Testis (tissue), 3 donors: ENCODE results near the gene DLGAP5. TPM values are rescaled to one million over a fixed set of nuclear protein-coding genes. Genes with fewer than 3 reads are reported as not detected.

Experiments
- DNase-seq: peaks from one replicate; pipeline ENCODE4 v3.0.0-alpha.2; 2019
- H3K27ac ChIP-seq, 2 donors: fragments of 200-600 bp; sonication (generic); one replicate each; pipeline ENCODE4 v1.5.1; 2019
- H3K27me3 ChIP-seq: fragments of 200-600 bp; sonication (generic); one replicate; pipeline ENCODE4 v1.5.1; 2019
- H3K36me3 ChIP-seq: fragments of 200-600 bp; sonication (generic); one replicate; pipeline ENCODE4 v1.5.1; 2017; ENCODE audit warnings: low read depth; ENCODE audit errors: missing control alignments
- H3K4me1 ChIP-seq: fragments of 200-600 bp; sonication (generic); one replicate; pipeline ENCODE4 v1.5.1; 2019
- H3K4me3 ChIP-seq, 2 donors: fragments of 200-600 bp; sonication (generic); one replicate each; pipeline ENCODE4 v1.5.1; 2017 to 2019
- H3K9me3 ChIP-seq: fragments of 200-600 bp; sonication (generic); one replicate; pipeline ENCODE4 v1.5.1; 2017
- POLR2A ChIP-seq: fragments of 450-650 bp; IDR thresholded peaks from one replicate; pipeline ENCODE4 v1.6.1; 2017; ENCODE audit warnings: antibody characterized with exemption, mild to moderate bottlenecking, moderate library complexity
- WGBS, 2 donors: methylation state at CpG; one replicate each; pipeline ENCODE4 v1.1.5; 2018; 5-methylcytosine and 5-hydroxymethylcytosine counted together
- intact Hi-C: fragments of 100-400 bp; cut with DNase I; formaldehyde crosslinking; loops from one replicate; pipeline ENCODE4 v1.15.1; 2023; ENCODE audit warnings: low total_unique reads
- polyA plus RNA-seq: library from polyadenylated mRNA; stranded (reverse); fragments of 350-450 nt; fragmentation: Illumina TruSeq; extraction: RNeasy Lipid Tissue Mini Kit (QIAGEN cat#74804); gene quantifications from one replicate; pipeline ENCODE4 v1.2.3, GENCODE V29; 2014; ENCODE audit warnings: low read depth, low replicate concordance; ENCODE audit not compliant: insufficient read depth
- total RNA-seq, 2 donors: library from RNA; depleted of rRNA; stranded (reverse); fragments of >200 nt; gene quantifications; one replicate each; pipeline ENCODE4 v1.2.3, GENCODE V29; 2016
- TF ChIP-seq, protein P1 (sequence below), 3 experiments: fragments of 450-650 bp in 2 of 3; fragments of 200-600 bp in 1 of 3; sonication (generic) in 1 of 3; IDR thresholded peaks; one replicate each; pipeline ENCODE4 v1.5.1; 2016 to 2019; ENCODE audit warnings: antibody characterized with exemption in 3 of 3, mild to moderate bottlenecking in 2 of 3, moderate library complexity in 1 of 3

The DLGAP5 gene
- total and polyA plus RNA-seq, 3 donors from 2014 or later: 11.2 to 17.2 (median 15.2) TPM

GRCh38 chr14:55102141-55102621, 89.2 kb downstream of the DLGAP5 start:
- Histone ChIP-seq H3K4me1 (peaks cover 46% of the 10 kb centered on the region), H3K4me3 (no peak overlapping the region), H3K9me3 (no peaks in the 10 kb centered on the region), H3K36me3 (no peaks in the 10 kb centered on the region), H3K27ac (peak overlapping the region; percentile 87 to 97), H3K27me3 (no peaks in the 10 kb centered on the region)
- intact Hi-C loops: no loop called here
- WGBS, 2 donors: 31 to 43% methylated on average over 7 of the region's 7 CpGs
- no peak for TF ChIP-seq POLR2A
- TF ChIP-seq, protein P1, sequence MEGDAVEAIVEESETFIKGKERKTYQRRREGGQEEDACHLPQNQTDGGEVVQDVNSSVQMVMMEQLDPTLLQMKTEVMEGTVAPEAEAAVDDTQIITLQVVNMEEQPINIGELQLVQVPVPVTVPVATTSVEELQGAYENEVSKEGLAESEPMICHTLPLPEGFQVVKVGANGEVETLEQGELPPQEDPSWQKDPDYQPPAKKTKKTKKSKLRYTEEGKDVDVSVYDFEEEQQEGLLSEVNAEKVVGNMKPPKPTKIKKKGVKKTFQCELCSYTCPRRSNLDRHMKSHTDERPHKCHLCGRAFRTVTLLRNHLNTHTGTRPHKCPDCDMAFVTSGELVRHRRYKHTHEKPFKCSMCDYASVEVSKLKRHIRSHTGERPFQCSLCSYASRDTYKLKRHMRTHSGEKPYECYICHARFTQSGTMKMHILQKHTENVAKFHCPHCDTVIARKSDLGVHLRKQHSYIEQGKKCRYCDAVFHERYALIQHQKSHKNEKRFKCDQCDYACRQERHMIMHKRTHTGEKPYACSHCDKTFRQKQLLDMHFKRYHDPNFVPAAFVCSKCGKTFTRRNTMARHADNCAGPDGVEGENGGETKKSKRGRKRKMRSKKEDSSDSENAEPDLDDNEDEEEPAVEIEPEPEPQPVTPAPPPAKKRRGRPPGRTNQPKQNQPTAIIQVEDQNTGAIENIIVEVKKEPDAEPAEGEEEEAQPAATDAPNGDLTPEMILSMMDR (IDR thresholded peaks at IDR 0.05): peak in 1 of 3 experiments; percentile 17
- peak; percentile 71 for DNase-seq

DNA sequence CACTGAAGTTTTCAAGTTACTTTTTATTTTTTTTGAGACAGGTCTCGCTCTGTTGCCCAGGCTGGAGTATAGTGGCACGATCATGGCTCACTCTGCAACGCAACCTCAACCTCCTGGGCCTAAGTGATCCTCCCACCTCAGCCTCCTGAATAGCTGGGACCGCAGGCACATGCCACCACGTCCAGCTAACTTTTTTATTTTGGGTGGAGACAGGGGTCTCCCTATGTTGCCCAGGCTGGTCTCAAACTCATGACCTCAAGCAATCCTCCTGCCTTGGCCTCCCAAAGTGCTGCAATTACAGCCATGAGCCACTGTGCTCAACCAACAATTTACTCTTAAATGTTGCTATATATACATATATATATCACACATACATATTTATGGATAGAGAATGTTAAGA, 89.7 kb downstream of the DLGAP5 start:
- H3K4me1 ChIP-seq: peaks cover 42% of the 10 kb centered on the region
- H3K36me3 ChIP-seq: no peaks in the 10 kb centered on the region
- no peaks in the 10 kb centered on the region for H3K27me3 ChIP-seq
- WGBS, 2 donors: 88 to 93% methylated on average over 5 of the region's 5 CpGs
- TF ChIP-seq, protein P1 (IDR thresholded peaks at IDR 0.05): no peak
- no peak for TF ChIP-seq POLR2A
- no peak for DNase-seq
- intact Hi-C loops: no loop called here
- H3K4me3 ChIP-seq: no peak overlapping the region
- no peaks in the 10 kb centered on the region for H3K9me3 ChIP-seq
- H3K27ac ChIP-seq: peak overlapping the region; percentile 87 to 97

- H3K4me3 ChIP-seq: no peak overlapping the region
- H3K27ac ChIP-seq: peak overlapping the region in 1 of 2 donors; percentile 53
- H3K36me3 ChIP-seq: no peaks in the 10 kb centered on the region
- no peaks in the 10 kb centered on the region for H3K9me3 ChIP-seq
- WGBS, 2 donors: 53 to 56% methylated on average over 2 of the region's 2 CpGs
- H3K4me1 ChIP-seq: peaks cover 38% of the 10 kb centered on the region
- intact Hi-C loops: no loop called here
- no peaks in the 10 kb centered on the region for H3K27me3 ChIP-seq
- TF ChIP-seq, protein P1 (IDR thresholded peaks at IDR 0.05): no peak
- TF ChIP-seq POLR2A: no peak
- DNase-seq: no peak
Measured at GRCh38 chr14:55099756-55100155, 91.6 kb downstream of the DLGAP5 start.

- peaks cover 32% of the 10 kb centered on the region for H3K4me1 ChIP-seq
- no peak for DNase-seq
- H3K36me3 ChIP-seq: no peaks in the 10 kb centered on the region
- intact Hi-C loops: no loop called here
- H3K27me3 ChIP-seq: no peaks in the 10 kb centered on the region
- 88 to 93% methylated on average over 1 of the region's 1 CpG for WGBS, 2 donors
- peak overlapping the region in 1 of 2 donors; percentile 53 for H3K27ac ChIP-seq
- H3K9me3 ChIP-seq: no peaks in the 10 kb centered on the region
- no peak overlapping the region for H3K4me3 ChIP-seq
- no peak for TF ChIP-seq POLR2A
- TF ChIP-seq, protein P1 (IDR thresholded peaks at IDR 0.05): no peak
Measured at GRCh38 chr14:55098561-55098898, 92.9 kb downstream of the DLGAP5 start.

Other genes starting within 250 kb of the DLGAP5 start
- 10 to 100 TPM in 1 of 2 donors, 1 to 10 TPM in 1; 9.0 to 10.4 TPM for gene WDHD1, start 164.5 kb downstream of the DLGAP5 start, total RNA-seq
- 5.2 TPM for gene WDHD1, start 164.5 kb downstream of the DLGAP5 start, polyA plus RNA-seq
- gene SOCS4, start 164.3 kb downstream of the DLGAP5 start, total RNA-seq: 10 to 100 TPM in 1 of 2 donors, 1 to 10 TPM in 1; 7.7 to 11.4 TPM
- gene SOCS4, start 164.3 kb downstream of the DLGAP5 start, polyA plus RNA-seq: 7.5 TPM
- 100 to 1,000 TPM; 105 to 146 TPM for gene MAPK1IP1L, start 139.9 kb downstream of the DLGAP5 start, total RNA-seq
- 87.0 TPM for gene MAPK1IP1L, start 139.9 kb downstream of the DLGAP5 start, polyA plus RNA-seq
- 100 to 1,000 TPM; 224 to 274 TPM for gene LGALS3, start 62.3 kb downstream of the DLGAP5 start, total RNA-seq
- 169 TPM for gene LGALS3, start 62.3 kb downstream of the DLGAP5 start, polyA plus RNA-seq
- gene FBXO34, start 79.8 kb upstream of the DLGAP5 start, total RNA-seq: 10 to 100 TPM; 84.4 to 91.7 TPM
- 62.1 TPM for gene FBXO34, start 79.8 kb upstream of the DLGAP5 start, polyA plus RNA-seq
- 10 to 100 TPM; 23.5 to 28.4 TPM for gene ATG14, start 220.2 kb upstream of the DLGAP5 start, total RNA-seq
- gene ATG14, start 220.2 kb upstream of the DLGAP5 start, polyA plus RNA-seq: 18.0 TPM
- under 1 TPM in 1 of 2 donors, not detected in 1; 0.39 TPM for gene TBPL2, start 249.0 kb upstream of the DLGAP5 start, total RNA-seq
- gene TBPL2, start 249.0 kb upstream of the DLGAP5 start, polyA plus RNA-seq: not detected